Inflammatory macrophage treated with lipopolysaccharide for 4 hours (primary cell): ENCODE measurements around the gene GGA1.
A peak's percentile ranks its signal among the peaks of the same experiment; 100 is the strongest.

ENCODE experiments used
- DNase-seq: peaks from one replicate; pipeline ENCODE4 v3.0.0-alpha.2; 2020

Gene GGA1

DNA sequence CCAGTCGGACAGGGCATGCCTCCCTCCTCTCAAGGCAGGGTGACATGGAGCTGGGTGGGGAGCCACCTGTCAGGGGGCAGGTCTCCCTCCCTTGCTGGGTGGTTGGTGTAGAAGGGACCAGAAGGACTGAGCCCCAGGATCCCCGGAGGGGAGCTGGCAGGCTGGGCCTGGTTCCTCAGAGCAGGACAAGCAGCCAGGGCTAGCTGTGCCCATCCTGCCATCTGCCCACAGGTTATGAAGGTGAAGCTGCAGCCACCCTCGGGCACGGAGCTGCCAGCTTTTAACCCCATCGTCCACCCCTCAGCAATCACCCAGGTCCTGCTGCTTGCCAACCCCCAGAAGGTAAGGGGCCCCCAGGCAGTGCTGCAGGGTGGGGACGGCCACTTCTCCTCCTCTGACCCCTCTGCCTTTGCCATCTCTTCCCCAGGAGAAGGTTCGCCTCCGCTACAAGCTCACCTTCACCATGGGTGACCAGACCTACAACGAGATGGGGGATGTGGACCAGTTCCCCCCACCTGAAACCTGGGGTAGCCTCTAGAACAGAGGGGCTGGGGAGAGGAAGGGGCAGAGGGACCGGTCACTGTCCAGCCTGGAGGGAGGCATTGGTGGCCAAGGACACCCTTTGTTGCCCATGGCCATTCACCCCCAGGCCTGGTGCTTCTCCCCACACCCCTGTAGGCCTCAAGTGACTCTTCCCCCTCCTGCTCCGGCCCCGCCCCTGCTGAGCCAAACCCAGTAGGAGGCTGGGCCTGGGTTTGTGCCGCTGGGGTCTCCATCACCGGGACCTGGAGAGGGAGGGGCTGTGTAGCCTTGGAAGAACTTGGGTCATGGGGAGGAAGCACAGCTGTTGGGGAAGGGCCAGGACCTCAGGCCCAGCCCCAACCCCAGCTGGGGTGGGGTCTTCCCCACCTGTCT, 23.8 kb downstream of the GGA1 start:
- peak; percentile 11 for DNase-seq

DNA sequence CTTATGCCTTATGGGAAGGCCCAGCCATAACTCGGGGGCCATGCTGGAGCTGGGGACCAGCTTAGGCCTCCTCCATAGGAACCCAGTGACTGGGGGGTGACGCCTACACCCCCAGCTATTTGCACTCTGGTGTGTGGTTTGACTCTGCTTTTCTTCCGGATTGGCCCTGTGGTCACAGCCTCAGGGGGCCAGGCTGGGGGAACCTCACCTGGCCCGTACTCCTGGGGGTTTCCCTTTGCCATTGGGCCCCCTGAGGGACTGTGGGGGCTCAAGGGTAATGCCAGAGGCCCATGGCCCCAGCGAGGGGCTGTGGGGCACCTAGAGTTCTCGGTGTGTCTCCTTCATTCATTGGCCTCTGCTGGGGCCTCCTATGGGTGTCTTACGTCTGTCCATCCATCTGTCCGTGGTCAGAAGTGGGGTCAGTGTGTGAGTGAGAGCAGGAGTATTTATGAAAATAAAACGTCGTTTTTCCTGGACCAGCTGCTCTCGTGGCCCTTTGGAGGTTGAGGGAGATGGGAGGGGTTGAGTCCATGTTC, 24.5 kb downstream of the GGA1 start:
- peak; percentile 16 for DNase-seq

DNA sequence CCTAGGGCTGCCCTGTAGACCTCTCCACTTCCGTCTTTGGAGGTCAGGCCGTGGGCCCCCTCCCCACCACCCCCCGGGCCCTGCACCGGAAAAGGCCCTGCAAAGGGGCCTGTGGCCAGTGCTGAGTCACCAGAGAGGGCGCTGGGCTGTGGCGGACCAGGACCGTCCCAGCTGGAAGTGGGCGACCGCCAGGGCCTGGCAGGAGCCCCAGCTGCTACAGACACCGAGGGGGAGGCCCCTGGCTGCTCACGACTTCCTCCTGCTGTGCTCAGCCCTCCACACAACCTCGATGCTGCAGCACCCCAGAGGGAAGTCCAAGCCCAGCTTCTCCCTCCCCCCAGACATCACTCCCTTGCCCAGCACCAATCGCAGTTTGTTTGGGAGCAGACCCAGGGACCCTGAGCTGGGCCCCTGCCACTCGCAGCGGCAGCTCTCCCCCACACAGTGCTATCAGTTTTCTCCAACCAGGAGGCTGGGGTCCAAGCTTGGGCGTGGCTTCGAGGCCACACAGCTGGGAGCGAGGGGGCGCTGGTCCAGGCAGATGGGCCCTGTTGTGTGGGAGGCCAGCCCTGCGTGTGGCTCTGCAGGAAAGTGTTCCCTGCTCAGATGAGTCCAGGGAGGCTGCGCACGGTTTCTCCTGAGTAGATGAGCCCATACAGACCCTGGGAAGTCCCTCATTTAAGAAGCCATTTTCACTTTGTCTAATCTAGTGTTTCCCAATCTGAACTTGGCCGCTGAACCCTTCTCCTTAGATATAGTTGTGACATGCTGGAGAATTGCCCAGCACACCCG, 25.2 kb downstream of the GGA1 start:
- DNase-seq = peak; percentile 95

DNA sequence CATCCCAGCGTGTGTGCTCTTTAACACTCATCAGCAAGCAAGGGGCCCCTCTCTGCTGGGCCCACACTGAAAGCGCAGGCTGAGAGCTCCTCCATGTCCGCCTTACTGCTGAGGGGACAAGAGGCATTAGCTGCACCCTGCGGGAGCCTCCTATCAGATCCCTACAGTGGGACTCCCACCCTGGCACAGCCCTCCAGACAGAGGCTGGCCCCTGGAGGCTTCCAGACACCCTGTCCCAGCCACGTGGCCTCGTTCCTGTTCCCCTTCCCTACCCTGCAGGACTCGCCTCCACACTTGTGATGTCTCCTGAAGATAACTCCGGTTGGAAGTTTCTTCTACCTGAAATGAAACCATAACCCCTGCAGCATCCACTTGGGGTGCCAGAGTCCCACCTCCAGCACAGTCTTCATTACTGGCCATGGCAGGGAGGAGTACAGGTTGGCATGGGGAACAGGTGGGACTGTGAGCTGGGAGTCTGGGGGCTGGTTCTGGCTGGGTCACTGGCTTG, 25.8 kb downstream of the GGA1 start:
- no peak for DNase-seq

DNA sequence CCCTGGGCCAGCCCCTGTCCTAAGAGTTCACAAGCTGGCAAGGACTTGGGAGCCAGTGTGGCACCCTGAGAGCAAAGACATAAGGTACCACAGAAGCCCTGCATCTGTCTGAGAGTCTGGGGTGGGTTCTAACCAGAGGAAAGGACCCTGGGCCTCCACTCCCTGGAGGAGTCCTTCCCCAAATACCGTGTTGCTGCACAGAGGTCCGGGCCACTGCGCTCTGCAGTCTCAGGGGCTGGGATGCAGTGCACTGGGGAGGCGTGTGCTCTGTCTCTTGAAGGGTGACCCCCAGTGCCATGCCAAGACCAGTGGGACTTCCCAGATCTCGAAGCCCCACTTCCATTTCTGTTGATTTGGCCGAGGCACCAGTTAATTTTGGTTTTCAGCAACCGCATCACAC, 26.5 kb downstream of the GGA1 start:
- no peak for DNase-seq

DNA sequence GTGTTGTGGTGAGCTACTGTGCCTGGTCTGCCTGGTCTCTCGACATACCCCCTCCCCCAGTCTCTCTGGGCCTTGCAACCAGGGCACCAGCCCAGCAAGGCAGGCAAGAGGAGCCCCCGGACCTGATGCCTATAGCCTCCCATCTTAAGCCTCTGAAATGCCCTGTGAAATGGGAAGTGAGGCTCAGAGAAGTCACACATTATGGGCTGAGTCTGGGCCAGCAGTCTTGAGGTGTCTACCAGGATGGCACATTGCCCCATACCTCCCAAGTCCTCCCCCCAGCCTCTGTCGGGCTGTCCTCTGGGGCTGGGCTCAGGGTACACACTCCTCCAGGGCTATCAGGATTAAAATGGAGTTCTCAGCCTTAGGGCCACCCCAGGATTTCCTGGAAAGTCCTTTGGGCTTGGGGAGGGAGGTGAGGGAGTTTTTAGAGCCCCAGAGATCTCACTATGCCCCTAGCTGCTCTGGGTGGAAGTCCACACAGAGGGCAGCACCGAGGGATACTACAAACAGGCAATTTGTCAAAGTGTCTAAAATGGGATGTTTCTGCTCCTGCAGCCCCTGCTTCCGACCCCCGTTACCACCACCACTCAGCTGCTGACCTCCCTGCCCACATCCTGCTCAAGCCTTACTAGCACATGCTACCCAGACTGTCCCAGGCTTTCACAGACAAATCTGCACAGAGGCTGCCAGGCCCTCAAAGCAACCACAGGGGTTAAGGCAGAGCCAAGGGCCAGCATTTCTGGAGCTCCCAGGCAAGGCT, 27.7 kb downstream of the GGA1 start:
- DNase-seq = peak; percentile 49

DNA sequence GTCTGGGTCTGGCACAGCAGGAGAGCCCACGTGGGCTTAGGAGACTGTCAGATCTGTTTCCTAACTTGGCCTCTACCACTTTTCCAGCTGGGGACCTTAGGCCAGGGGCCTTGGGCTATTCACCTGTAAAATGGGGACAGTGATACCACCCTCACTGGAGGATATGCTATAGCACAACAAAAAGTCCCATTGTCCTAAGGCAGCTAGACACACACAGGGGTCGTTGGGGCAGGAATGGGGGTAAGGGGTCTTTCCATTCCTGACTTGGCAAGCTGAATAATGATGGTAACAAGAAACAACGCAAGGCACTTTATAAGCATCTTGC, 28.3 kb downstream of the GGA1 start:
- no peak for DNase-seq

DNA sequence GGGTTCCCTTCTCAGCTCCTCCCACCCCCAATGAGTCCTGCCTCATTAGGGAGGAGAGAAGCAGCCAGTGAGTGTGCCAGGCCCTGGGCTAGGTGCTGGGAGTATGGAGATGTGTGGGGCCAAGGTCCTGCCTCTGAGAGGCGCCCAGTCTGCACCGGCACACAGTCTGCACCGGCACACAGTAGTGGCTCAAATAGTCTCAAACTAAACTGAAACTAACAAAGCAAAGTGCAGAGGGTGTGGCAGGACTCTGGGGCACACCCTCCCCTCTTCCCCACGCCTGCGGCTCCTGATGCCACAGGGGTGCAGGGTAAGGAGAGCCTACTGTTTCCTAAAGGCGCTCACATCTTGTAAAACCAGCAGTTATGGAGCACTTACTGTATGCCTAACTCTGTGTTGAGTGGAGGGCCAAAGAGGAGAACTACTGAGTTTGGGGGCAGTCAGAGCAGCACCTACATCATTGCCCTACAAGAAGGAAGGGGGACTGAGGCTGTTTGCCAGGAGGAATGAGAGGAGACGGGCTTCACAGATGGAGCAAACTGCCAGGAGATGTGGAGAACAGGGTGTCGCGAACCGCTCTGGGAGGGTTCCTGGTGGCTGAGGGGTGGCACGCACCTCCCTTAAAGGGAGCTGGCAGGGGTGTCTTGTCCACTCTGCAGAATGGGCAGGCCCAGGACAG, 29.9 kb downstream of the GGA1 start:
- DNase-seq = peak; percentile 57

DNA sequence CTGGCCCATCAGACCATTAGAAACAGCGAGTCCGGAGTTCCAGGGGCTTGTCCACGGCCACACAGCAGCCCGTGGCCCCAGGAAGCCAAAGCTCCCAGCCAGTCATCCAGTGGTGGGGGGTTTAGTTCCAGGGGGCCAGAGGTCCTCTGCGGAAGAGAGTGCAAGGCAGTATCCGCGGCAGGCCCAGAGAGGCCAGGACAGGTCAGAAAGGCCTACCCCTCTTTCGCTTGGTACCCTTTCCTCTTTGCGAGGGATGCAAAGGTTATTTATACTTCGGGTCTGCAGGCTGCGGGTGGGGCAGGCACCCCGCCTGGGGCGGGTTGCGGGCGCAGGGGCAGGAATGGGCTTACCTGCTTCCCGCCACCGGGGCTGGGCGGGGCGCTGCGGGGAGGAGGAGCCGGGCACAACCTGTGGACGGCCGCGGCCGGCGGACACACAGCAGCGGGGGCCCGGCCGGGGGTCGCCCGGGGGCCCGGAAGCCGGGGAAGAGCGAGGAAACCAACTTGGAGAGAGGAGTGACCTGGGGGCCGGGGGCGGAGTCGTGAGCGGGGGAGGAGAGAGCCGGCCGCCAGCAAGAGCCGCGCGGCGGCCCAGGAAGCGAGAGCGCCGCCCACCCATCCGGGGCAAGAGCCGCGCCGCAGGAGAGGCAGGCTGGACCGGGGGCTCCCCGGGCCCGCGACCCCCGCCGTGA, 30.6 kb downstream of the GGA1 start, which contains the start of gene SH3BP1:
Gene SH3BP1 (plus strand): TSS at position 600 of the 691 bp plus-strand sequence. CDS start 119 bp downstream, outside the sequence.
- no peak for DNase-seq

DNA sequence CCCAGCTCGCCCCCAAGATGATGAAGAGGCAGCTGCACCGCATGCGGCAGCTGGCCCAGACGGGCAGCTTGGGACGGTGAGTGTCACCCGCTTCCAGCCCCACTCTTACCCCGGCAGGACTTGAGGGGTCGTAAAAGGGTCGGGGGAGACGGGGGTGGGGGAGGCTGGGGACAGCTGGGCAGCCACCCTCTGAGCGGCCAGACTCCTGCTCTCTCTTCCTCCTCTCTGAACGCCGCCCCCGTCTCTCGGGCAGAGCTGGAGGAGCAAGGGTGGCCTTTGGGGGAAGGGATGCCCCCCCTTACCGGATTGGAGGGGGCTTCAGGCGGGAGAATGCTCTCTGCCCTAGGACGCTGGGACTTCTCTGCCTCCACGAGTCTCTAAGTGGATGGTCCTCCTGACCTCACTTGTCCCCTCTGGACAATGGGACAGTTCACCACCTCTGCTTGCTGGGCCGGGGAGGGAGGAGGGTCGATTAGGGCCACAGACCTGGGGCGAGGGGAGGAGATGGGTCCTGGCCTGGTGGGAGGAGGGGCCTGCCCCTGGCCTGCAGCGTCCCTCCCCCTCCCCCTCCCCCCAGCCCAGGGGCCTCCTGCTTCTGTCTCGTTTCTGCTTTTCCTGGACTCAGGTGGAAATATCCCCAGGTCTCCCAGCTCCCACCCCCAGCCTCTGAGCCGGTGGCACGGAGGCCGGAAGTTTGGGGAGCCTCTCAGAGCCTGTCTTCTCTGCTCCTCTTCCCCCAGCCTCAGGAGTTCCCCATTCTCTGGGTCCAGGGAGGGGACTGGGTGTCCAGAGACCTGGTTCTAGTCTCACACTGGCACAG, 31.3 kb downstream of the GGA1 start:
- peak; percentile 51 for DNase-seq

DNA sequence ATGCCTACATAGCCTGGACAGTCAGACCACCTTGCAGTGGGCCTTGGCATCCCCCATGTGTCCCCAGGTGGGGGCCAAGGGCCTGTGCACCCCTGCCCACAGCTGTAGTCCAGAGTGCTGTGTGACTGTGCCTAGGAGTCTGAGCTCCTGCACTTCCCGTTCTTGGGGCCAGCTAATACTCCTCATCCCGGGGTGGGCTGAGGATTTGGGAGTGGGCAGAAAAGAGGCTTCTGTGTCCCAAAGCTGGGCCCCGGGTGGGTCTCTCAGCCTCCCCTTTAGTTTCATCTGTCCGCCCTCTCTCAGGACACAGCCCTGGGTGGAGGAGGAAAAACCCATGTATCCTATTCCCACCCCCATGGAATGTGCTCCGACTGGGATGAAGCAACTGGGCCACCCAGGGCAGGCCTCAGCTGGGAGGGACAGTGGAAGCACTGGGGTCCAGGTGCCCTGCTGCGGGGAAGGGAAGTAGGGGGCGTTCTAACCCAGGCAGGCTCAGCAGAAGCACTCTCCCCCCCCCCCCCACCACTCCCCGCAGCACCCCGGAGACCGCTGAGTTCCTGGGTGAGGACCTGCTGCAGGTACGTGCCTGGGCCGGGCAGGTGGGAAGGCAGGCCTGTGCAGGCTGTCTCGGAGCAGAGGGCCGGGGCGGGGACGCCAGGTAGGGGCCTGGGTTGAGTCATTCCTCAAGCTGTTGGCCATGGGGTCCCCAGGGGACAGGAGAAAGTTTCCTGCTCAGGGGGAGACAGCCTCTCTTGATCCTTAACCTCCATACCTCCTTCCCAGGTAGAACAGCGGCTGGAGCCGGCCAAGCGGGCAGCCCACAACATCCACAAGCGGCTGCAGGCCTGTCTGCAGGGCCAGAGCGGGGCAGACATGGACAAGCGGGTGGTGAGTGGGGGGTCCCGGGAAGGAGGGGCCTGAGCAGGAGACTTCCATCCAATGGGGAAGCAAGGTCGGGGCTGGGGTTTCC, 32.2 kb downstream of the GGA1 start:
- DNase-seq = no peak

DNA sequence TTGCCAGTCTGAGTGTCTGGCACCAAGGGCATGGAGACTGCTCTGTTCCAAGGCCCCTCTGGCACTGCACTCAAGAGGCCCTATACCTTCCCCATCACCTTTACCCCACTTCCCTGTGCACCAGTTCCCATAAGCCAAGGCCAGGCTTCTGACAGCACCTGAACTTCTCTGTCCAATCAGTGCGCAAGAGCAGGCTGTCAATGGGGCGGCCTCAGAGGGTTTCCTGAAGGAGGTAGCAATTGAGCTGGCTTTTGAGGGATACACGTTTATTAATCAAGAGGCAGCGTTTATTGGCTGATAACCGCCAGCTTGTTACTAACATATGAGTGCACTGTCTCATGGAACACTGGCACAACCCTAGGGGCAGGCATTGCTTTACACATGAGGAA, 32.9 kb downstream of the GGA1 start:
- no peak for DNase-seq

DNA sequence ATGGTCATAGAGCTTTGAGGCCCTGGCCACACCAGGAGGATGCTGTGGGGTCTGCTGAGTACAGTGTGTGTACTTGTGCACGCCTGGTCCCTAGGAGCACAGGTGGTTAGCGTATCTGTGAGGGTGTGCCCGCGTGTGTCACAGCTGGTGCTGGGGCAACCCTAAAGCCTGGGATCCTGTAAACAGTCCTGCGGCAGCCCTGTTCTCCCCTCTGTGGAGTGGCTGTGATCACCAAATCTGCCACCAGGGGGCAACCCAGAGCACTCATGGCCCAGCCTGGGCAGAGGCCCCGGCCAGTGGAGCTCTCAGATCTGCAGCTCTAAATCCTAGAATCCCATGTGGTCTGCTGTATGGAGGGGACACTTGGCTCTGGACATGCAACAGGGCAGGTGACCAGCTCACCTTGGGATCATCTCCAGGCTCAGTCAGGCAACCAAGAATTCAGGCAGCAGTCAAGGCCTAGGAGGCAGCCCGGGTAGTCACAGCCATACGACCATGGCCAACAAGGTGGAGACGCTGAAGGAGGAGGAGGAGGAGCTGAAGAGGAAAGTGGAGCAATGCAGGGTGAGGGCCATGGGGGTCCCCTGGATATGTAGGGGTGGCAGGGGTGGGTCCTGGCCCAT, 34.7 kb downstream of the GGA1 start:
- DNase-seq = peak; percentile 74

DNA sequence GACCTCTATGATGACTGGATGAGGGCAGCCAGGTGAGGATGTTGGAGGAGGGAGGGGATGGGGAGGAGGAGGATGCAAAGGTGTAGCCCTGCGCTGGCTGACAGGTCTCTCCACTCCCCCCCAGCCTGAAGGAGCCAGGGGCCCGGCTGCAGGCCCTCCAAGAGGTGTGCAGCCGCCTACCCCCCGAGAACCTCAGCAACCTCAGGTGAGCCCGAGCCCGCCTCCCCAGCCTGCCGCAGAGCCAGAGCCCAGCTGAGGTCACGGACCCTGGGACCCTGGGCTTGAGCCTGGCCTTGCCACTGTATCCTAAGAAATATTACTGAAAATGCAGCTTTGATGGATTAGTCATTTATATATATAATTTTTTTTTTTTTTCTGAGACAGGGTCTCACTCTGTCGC, 38.7 kb downstream of the GGA1 start:
- no peak for DNase-seq

DNA sequence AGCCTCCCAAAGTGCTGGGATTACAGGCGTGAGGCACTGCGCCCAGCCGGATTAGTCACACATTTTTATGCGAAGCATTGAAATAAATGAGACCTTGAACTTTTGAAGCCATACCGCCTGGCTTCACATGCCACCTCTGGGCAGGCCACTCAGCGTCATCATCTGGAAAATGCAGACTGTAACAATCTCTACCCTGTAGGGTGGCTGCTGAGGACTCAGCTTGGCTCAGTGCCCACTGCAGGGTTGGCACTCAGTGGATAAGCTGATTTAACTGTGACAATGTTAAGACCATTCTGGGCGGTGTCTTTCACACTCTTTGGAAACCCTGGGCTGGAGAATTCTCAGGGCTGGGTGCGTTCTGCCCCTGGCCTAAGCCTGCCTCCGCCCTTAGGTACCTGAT, 39.3 kb downstream of the GGA1 start:
- no peak for DNase-seq

DNA sequence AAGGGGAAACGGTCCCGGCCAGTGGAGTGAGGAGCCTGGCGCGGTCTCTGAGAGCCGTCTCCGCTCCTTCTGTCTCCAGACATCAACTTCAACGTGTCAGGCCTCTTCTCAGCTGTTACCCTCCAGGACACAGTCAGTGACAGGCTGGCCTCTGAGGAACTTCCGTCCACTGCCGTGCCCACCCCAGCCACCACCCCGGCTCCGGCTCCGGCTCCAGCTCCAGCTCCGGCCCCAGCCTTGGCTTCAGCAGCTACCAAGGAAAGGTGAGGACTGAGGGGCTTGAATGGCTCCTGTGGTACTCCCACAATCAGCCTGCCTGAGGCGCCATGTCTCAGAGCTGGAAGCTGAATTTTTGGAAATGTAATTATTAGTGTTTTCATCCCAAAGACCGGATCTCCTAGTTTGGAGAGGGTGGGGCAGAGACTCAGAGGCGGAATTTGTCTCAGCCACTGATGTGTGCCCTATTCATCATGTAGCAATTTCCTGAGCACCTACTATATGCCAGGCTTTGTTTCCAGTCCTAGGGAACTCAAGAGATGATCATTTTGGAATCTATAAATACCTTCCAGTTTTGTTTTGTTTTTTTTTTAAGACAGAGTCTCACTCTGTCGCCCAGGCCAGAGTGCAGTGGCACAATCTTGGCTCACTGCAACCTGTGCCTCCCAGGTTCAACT, 42.0 kb downstream of the GGA1 start:
- DNase-seq = no peak

DNA sequence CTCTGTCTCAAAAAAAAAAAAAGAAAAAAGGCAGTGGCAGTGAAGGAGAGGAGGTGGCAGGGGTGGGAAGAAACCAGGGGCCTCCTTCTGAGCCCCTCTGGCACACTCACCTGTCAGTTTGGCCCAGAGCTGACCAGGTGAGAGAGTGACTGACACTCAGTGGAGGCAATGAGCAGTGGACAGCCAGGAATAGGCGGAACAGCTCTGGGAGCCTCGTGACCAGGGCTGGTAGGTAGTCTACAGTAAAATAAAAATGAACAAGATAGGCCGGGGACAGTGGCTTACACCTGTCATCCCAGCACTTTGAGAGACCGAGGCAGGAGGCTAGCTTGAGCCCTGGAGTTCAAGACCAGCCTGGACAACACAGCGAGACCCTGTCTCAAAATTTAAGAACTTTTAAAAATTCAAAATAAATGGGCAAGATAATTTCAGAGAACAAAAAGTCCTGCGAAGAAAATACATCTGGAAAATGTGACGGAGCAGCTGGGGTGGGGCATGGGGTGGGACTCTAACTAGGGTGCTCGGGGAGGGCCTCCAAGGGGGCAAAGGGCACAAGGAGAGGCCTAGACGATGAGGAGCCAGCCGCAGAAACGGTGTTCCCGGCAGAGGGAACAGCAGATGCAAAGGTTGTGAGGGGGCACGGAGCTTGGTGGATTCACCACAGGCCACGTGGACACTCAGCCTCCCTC, 46.1 kb downstream of the GGA1 start:
- no peak for DNase-seq

DNA sequence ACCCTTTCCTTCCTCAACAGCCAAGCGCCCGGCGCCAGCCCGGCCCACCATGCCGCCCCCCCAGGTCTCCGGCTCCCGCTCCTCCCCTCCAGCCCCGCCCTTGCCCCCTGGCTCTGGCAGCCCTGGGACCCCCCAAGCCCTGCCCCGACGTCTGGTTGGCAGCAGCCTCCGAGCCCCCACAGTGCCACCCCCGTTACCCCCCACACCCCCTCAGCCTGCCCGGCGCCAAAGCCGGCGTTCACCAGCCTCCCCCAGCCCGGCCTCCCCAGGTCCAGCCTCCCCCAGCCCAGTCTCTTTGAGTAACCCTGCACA, 46.6 kb downstream of the GGA1 start:
- no peak for DNase-seq
